ENCODE results near the gene KAZN.
A peak's percentile ranks its signal among the peaks of the same experiment; 100 is the strongest.

Gene KAZN

DNA sequence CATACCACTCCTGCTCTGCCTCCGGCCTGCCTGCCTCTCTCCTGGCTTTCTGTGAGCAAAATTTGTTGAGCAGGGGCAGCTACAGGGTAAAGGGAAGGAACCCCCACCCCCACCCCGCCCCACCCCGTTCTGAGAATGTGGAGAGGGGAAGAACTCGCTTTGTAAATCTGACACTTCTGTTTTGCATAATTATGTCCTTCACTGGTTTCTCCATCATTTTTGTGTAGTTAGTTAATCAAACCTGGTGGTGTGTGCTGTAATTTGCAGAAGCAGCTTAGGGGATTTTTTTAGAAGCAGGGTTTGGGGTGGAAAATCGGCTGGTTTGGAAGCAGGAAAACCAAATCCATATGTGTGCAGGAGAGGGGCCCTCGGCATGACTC lies 497.0 kb downstream of the KAZN start:
- DNase-seq (ENCODE audit: low read depth) = no peak
- TF ChIP-seq, protein P1, sequence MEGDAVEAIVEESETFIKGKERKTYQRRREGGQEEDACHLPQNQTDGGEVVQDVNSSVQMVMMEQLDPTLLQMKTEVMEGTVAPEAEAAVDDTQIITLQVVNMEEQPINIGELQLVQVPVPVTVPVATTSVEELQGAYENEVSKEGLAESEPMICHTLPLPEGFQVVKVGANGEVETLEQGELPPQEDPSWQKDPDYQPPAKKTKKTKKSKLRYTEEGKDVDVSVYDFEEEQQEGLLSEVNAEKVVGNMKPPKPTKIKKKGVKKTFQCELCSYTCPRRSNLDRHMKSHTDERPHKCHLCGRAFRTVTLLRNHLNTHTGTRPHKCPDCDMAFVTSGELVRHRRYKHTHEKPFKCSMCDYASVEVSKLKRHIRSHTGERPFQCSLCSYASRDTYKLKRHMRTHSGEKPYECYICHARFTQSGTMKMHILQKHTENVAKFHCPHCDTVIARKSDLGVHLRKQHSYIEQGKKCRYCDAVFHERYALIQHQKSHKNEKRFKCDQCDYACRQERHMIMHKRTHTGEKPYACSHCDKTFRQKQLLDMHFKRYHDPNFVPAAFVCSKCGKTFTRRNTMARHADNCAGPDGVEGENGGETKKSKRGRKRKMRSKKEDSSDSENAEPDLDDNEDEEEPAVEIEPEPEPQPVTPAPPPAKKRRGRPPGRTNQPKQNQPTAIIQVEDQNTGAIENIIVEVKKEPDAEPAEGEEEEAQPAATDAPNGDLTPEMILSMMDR (IDR thresholded peaks at IDR 0.05; ENCODE audit: low read depth, low read length, missing control alignments) = no peak

DNA sequence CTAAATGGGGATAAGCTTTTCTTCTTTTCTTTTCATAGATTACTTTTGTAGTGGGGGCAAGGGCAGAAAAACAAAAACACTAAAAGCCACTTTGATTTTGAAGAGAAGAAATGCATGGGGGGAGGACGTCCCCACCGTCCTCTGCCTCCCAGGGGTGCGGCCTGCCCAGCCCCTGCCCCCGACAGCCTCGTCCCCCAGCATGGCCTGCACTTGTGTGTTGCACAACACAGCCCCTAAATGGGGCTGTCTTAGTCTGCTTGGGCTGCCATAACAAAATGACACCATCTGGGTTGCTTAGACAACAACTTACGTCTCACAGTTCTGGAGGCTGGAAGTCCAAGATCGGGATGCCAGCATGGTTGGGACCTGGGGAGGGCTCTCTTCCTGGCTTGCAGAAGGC lies 497.8 kb downstream of the KAZN start:
- no peak overlapping the region for H3K4me3 ChIP-seq (ENCODE audit: low read depth, low read length)
- DNase-seq (ENCODE audit: low read depth) = no peak
- TF ChIP-seq, protein P1 (IDR thresholded peaks at IDR 0.05; ENCODE audit: low read depth, low read length, missing control alignments) = no peak

More for the DNA sequence above, 497.0 kb downstream of the KAZN start:
- no peak overlapping the region for H3K4me3 ChIP-seq (ENCODE audit: low read depth, low read length)

DNA sequence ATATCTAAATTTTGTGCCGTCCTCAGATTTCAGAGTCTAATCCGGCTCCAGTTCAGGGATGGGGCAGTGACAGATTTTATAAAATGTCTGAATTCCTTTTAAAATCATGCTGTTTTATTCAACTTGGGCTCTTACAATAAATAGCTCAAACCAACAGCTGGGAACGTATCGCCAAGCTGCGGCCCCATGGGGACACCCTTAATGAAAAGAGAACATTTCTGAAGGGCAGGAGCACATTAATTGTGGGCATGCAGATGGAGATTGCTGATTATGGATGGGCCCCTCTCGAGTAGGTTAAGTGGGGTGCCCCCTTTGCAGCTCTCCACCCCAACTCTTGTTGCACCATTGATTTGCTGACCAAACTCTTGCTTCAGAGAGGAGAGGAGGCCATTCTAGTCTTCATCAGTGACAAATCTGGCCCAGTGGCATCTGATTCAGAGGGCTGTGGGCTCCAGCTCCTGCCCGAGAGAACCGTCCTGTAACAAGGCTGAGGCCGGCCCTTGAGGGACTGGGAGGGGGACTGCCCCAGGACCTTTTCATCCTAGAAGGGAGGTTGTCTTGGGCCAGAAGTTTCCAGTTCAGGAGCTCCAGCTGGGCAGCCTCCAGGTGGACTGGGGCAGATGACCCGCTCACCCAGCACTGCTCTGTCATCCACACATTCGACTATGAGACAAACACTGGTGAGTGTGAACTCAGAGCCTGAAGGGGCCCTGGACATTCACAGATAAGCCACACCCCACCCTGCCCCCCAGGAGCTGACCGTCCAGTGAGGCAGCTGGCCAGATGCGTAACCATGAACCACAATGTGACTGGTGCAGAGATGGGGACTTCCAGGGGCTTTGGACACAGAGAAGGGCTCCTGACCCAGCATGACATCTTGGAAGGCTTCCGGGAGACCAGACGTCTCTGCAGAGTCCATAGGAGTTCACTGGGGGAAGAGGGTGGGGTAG lies 500.0 kb downstream of the KAZN start:
- TF ChIP-seq, protein P1 (IDR thresholded peaks at IDR 0.05; ENCODE audit: low read depth, low read length, missing control alignments) = no peak
- no peak overlapping the region for H3K4me3 ChIP-seq (ENCODE audit: low read depth, low read length)
- no peak for DNase-seq (ENCODE audit: low read depth)

DNA sequence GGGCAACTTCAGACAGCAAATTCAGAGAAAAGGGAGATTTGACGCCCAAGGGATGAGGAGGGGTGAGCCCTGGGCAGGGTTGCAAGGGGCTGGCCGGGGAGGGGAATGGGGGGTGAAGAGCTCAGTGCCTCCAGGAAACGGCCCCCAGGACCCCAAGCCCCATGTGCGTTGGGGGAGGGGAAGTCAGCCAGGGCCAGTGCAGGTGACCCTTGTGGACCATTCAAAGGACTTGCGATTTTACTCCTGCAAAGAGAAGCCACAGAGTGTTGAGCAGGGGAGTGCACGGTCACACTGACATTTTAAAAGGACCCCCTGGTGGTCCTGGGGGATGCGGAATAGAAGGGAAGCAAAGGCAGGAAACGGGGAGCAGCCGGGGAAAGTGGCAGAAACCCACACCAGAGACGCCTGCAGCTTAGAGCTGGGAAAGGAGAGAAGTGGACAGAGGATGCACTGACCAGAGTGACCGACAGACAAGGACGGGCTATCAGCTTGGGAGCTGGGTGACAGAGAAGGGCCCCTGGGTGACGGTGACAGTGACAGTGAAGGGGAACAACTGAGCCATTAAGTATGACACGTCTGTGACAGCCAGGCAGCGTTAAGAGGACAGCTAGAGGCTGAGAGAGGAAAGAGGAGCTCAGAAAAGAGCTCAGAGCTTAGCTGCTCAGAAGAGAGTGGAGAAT lies 501.1 kb downstream of the KAZN start:
- no peak overlapping the region for H3K4me3 ChIP-seq (ENCODE audit: low read depth, low read length)
- TF ChIP-seq, protein P1 (IDR thresholded peaks at IDR 0.05; ENCODE audit: low read depth, low read length, missing control alignments) = no peak
- DNase-seq (ENCODE audit: low read depth) = no peak

DNA sequence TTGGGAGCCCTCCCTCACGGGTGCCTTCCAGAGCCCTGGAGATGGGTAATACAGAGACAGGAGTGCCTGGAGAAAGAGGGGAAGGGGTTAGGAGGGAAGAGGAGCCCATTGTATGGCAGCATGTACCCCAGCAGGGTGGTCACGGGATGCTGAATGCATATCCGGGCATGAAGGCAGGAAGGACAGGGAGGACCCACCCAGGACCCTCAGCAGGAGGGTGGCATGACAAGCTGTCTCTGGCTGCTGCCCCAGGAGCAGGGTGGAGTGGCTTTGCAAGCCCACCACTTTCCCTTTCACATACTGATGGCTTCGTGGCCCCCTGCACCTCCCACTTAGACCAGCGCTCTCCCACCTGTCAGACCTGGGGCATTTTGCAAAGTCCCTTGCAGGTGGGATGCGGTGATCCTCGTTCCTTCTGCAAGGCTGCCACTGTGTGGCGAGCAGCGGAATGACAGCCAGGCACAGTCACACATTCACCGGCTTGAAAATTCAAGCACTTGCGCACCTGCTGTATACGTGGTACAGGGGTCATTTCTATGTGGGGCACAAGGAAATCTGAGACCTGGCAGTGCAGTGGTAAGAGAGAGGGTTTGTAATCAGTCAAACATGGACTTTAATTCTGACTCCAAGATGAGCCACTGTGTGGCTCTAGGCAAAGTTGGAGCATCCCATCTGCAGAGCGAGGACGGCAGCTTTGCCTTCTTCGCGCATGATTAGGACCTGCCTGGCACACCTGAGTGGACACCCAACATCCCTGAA lies 501.8 kb downstream of the KAZN start:
- peak; percentile 15 for DNase-seq (ENCODE audit: low read depth)
- TF ChIP-seq, protein P1 (IDR thresholded peaks at IDR 0.05; ENCODE audit: low read depth, low read length, missing control alignments) = peak; percentile 96
- no peak overlapping the region for H3K4me3 ChIP-seq (ENCODE audit: low read depth, low read length)

DNA sequence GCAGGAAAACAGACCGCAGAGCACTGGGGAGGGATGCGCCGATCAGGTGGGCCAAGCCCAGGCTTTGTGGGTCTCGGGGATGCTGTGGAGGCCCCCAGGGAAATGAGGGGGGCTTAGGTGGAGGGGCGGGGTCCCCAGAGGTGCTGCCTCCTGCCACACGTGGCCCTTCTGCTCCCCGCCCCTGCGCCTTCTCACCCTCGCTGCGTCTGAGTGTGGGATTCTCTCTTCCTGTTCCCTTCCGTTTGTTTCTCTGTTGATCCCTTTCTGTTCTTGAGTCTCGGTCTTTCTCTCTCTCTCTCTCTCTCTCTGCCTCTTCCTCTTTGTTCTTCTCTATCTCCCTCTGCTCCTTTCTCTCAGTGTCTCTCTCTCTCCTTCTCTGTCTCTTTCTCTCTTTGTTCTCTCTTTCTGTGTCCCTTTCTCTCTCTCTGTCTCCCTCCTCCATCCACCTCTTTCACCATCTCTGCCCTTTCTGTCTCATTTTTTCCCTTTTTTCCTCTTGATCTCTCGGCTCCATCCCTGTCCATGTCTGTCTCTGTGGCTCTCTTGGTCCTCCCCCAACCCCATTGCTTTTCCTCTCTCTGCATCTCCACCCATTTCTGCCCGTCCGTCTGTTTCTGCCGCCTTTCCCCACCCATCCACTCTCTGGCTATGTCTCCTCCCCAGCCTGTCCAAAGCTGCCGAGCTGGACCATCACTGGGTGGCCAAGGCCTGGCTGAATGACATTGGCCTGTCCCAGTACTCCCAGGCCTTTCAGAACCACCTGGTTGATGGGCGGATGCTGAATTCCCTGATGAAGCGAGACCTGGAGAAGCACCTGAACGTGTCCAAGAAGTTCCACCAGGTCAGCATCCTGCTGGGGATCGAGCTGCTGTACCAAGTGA lies 502.6 kb downstream of the KAZN start:
- H3K4me3 ChIP-seq (ENCODE audit: low read depth, low read length) = no peak overlapping the region
- TF ChIP-seq, protein P1 (IDR thresholded peaks at IDR 0.05; ENCODE audit: low read depth, low read length, missing control alignments) = no peak
- DNase-seq (ENCODE audit: low read depth) = no peak

Data from GM12864 (cell line).